ENCODE results near the gene BCAP29. TPM values are rescaled to one million over a fixed set of nuclear protein-coding genes. Genes with fewer than 3 reads are reported as not detected.
"Not testable (repeated sequence)": the region's sequence is repeated elsewhere in the genome, so short reads cannot be mapped to it uniquely, and the experiment has no call there.

Gene BCAP29
- total RNA-seq, 1 donor from 2014 or later: 66.2 TPM

- DNase-seq (ENCODE audit: low spot score): no peak
These were observed 42.4 kb downstream of the BCAP29 start for GRCh38 chr7:107622429-107622828.

- no peak for DNase-seq (ENCODE audit: low spot score)
These were observed 42.8 kb downstream of the BCAP29 start for GRCh38 chr7:107622894-107623293.

- DNase-seq (ENCODE audit: low spot score): no peak
These were observed 47.0 kb downstream of the BCAP29 start for GRCh38 chr7:107627002-107627401.

GRCh38 chr7:107628461-107629064, 48.5 kb downstream of the BCAP29 start:
- no peak for DNase-seq (ENCODE audit: low spot score)

- no peak for DNase-seq (ENCODE audit: low spot score)
These were observed 50.3 kb downstream of the BCAP29 start for GRCh38 chr7:107630342-107630741.

GRCh38 chr7:107631588-107632491, 51.8 kb downstream of the BCAP29 start:
- DNase-seq (ENCODE audit: low spot score): no peak

- no peak for DNase-seq (ENCODE audit: low spot score)
These were observed 52.4 kb downstream of the BCAP29 start for GRCh38 chr7:107632492-107632865.

GRCh38 chr7:107638594-107638993, 58.5 kb downstream of the BCAP29 start:
- no peak for DNase-seq (ENCODE audit: low spot score)

- not testable (repeated sequence) for DNase-seq (ENCODE audit: low spot score)
These were observed 59.0 kb downstream of the BCAP29 start for GRCh38 chr7:107639070-107639469.

- no peak for DNase-seq (ENCODE audit: low spot score)
These were observed 61.6 kb downstream of the BCAP29 start for GRCh38 chr7:107641676-107642075.

- no peak for DNase-seq (ENCODE audit: low spot score)
These were observed 62.5 kb downstream of the BCAP29 start for GRCh38 chr7:107642501-107642900.

- DNase-seq (ENCODE audit: low spot score): no peak
These were observed 63.4 kb downstream of the BCAP29 start for GRCh38 chr7:107643407-107643806.

- no peak for DNase-seq (ENCODE audit: low spot score)
These were observed 63.9 kb downstream of the BCAP29 start for GRCh38 chr7:107643938-107644308.

GRCh38 chr7:107644309-107644974, 64.4 kb downstream of the BCAP29 start:
- no peak for DNase-seq (ENCODE audit: low spot score)

GRCh38 chr7:107652642-107653041, 72.6 kb downstream of the BCAP29 start:
- no peak for DNase-seq (ENCODE audit: low spot score)

GRCh38 chr7:107658467-107658866, 78.4 kb downstream of the BCAP29 start:
- DNase-seq (ENCODE audit: low spot score): no peak

- DNase-seq (ENCODE audit: low spot score): no peak
These were observed 79.6 kb downstream of the BCAP29 start for GRCh38 chr7:107659666-107660065.

GRCh38 chr7:107660381-107661080, 80.5 kb downstream of the BCAP29 start, which contains the start of gene SLC26A4:
Gene SLC26A4 (plus strand): TSS chr7:107660828. CDS start chr7:107661642, 814 bp downstream.
- no peak for DNase-seq (ENCODE audit: low spot score)

GRCh38 chr7:107661081-107661864, 81.2 kb downstream of the BCAP29 start:
- DNase-seq (ENCODE audit: low spot score): peak; percentile 48

GRCh38 chr7:107661865-107662379, 81.9 kb downstream of the BCAP29 start:
- no peak for DNase-seq (ENCODE audit: low spot score)

- no peak for DNase-seq (ENCODE audit: low spot score)
These were observed 83.2 kb downstream of the BCAP29 start for GRCh38 chr7:107663196-107663595.
